ENCODE data around the gene SPATS2L.

SPATS2L gene

DNA sequence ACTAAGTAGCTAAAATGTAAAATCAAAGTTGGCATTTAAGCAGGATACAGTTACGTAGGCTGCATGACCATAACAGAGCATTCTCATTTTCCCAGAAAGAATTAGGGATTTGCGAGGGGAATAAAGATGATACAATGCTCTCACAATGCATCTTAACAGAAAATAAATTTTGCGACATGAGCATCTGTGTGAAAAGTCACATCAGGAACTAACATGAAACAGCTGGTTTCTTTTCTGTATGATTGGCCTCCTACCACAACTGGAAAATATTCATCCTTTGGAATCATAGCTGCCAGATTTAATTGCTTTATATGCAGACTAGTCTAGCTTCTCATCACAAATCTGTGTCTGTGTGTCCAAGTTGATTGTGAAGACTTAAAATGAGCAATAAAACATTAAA is 137.4 kb downstream of the SPATS2L start (continued):
- TF ChIP-seq, protein P1, sequence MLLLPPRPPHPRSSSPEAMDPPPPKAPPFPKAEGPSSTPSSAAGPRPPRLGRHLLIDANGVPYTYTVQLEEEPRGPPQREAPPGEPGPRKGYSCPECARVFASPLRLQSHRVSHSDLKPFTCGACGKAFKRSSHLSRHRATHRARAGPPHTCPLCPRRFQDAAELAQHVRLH (tag by site-specific recombination; IDR thresholded peaks at IDR 0.05) = no peak
- TF ChIP-seq ZNF24 (tag by site-specific recombination; IDR thresholded peaks at IDR 0.05) = no peak

DNA sequence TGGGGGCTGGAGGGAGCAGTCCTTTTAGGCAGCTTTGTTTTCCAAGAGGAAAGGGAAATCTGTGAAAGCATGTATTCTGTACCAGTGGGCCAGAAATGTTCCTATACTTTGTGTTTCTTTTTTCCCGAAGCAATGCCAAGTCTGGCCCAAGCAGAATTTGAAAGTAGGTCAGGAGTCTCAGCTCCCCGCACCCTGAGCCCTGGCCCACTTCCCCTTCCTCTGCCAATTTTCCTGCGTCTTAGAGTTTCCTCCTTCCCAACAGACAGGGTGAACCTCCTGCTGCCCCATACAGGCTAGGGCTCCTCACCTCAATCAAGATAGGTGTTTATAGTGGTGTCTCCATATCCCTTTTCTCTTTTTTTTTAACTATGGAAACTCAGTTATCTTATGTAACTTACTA is 138.0 kb downstream of the SPATS2L start:
- POLR2A ChIA-PET = no interaction called here
- Histone ChIP-seq H3K27ac (ENCODE audit: extremely low read depth, low read depth, low read length) (no peak overlapping the region), H3K9me3 (ENCODE audit: control insufficient read depth, insufficient read depth, low read depth, low read length) (no peaks in the 10 kb centered on the region), H3K36me3 (ENCODE audit: control insufficient read depth in 2 of 2, insufficient read depth in 1 of 2, low read length in 2 of 2) (peaks cover 0 to 2% of the 10 kb centered on the region in 2 experiments; a peak in 1 of 3 replicates), H3K4me1 (ENCODE audit: control insufficient read depth, insufficient read depth, low read length) (no peaks in the 10 kb centered on the region), H3K4me3 (ENCODE audit: low read depth, low read length) (no peak overlapping the region)
- CTCF ChIA-PET = interaction anchor here (0.6 to 0.9 kb wide), 2 partner anchors 11 to 574 kb away, joined by 3 read pairs; no protein-coding TSS in a partner anchor
- TF ChIP-seq, protein P2, sequence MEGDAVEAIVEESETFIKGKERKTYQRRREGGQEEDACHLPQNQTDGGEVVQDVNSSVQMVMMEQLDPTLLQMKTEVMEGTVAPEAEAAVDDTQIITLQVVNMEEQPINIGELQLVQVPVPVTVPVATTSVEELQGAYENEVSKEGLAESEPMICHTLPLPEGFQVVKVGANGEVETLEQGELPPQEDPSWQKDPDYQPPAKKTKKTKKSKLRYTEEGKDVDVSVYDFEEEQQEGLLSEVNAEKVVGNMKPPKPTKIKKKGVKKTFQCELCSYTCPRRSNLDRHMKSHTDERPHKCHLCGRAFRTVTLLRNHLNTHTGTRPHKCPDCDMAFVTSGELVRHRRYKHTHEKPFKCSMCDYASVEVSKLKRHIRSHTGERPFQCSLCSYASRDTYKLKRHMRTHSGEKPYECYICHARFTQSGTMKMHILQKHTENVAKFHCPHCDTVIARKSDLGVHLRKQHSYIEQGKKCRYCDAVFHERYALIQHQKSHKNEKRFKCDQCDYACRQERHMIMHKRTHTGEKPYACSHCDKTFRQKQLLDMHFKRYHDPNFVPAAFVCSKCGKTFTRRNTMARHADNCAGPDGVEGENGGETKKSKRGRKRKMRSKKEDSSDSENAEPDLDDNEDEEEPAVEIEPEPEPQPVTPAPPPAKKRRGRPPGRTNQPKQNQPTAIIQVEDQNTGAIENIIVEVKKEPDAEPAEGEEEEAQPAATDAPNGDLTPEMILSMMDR (tag by site-specific recombination; IDR thresholded peaks at IDR 0.05) = no peak
- TF ChIP-seq MYNN (tag by site-specific recombination; IDR thresholded peaks at IDR 0.05; ENCODE audit: borderline replicate concordance) = no peak
- TF ChIP-seq ZNF621 (tag by site-specific recombination; IDR thresholded peaks at IDR 0.05) = no peak
- no peak for TF ChIP-seq ZNF274 (IDR thresholded peaks at IDR 0.05; ENCODE audit: low read length)
- no peak for TF ChIP-seq ZNF274 (tag by site-specific recombination; IDR thresholded peaks at IDR 0.05; ENCODE audit: borderline replicate concordance)
- no peak for TF ChIP-seq ZNF292 (tag by site-specific recombination; IDR thresholded peaks at IDR 0.05; ENCODE audit: borderline replicate concordance, low read depth)
- TF ChIP-seq ZNF214 (tag by site-specific recombination; IDR thresholded peaks at IDR 0.05; ENCODE audit: borderline replicate concordance) = no peak
- TF ChIP-seq ZNF473 (tag by site-specific recombination; IDR thresholded peaks at IDR 0.05) = no peak
- no peak for TF ChIP-seq ZNF629 (tag by site-specific recombination; IDR thresholded peaks at IDR 0.05)

DNA sequence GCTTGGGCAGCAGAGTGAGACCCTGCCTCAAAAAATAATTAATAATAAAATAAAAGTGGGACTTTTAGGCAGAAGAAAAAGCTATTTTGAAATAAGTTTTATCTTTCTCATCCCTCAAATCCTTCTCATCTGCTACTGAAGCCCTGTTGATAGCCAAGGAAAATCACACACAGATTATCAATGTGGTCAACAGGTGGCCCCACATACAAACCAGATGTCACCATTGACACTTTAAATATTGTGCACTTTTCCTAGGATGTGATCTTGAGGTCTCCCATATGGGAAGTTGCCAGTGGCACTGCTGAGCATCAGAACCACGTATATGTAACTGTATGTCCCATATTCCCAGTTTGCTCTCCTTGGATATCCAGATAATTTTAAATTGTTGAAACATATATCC is 138.8 kb downstream of the SPATS2L start:
- H3K9me3 ChIP-seq (ENCODE audit: control insufficient read depth, insufficient read depth, low read depth, low read length) = no peaks in the 10 kb centered on the region
- TF ChIP-seq, protein P3, sequence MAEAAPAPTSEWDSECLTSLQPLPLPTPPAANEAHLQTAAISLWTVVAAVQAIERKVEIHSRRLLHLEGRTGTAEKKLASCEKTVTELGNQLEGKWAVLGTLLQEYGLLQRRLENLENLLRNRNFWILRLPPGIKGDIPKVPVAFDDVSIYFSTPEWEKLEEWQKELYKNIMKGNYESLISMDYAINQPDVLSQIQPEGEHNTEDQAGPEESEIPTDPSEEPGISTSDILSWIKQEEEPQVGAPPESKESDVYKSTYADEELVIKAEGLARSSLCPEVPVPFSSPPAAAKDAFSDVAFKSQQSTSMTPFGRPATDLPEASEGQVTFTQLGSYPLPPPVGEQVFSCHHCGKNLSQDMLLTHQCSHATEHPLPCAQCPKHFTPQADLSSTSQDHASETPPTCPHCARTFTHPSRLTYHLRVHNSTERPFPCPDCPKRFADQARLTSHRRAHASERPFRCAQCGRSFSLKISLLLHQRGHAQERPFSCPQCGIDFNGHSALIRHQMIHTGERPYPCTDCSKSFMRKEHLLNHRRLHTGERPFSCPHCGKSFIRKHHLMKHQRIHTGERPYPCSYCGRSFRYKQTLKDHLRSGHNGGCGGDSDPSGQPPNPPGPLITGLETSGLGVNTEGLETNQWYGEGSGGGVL (tag by site-specific recombination; IDR thresholded peaks at IDR 0.05) = no peak
- TF ChIP-seq SCRT2 (tag by site-specific recombination; IDR thresholded peaks at IDR 0.05) (peak; percentile 56; the same call in 1 of the 2 replicates), ZNF426 (tag by site-specific recombination; IDR thresholded peaks at IDR 0.05) (no peak), SCRT1 (tag by site-specific recombination; IDR thresholded peaks at IDR 0.05; ENCODE audit: borderline replicate concordance) (peak; percentile 11; the same call in 1 of the 2 replicates), ZNF157 (tag by site-specific recombination; IDR thresholded peaks at IDR 0.05) (no peak)
- no peak overlapping the region for H3K4me3 ChIP-seq (ENCODE audit: low read depth, low read length)
- CTCF ChIA-PET = interaction anchor here (0.6 kb wide), 1 partner anchor 574 kb away, joined by 3 read pairs; no protein-coding TSS in a partner anchor
- no peaks in the 10 kb centered on the region for H3K4me1 ChIP-seq (ENCODE audit: control insufficient read depth, insufficient read depth, low read length)
- H3K27ac ChIP-seq (ENCODE audit: extremely low read depth, low read depth, low read length) = no peak overlapping the region
- POLR2A ChIA-PET = no interaction called here
- peaks cover 0 to 2% of the 10 kb centered on the region in 2 experiments; a peak in 1 of 3 replicates for H3K36me3 ChIP-seq (ENCODE audit: control insufficient read depth in 2 of 2, insufficient read depth in 1 of 2, low read length in 2 of 2)

DNA sequence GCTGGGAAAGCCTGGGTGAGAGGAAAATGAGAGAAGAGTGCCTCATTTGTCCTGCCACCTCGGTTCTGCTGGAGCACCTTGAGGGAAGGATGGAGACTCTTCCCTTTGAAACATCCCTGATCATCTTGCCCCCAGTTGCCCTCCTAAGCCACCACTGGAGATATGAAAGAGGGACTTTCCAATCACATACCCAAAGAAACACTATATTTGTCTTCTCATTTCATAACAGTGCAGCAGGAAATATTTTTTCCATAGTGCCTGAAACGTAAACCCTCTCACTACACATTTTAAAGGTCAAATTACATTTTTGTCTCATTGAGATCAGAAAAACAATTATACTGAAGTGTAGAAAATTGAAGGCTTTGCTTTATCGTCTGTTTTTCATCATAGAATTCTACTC is 140.1 kb downstream of the SPATS2L start:
- ChIA-PET CTCF (interaction anchor here (0.7 kb wide), 1 partner anchor 45 kb away, joined by 3 read pairs; no protein-coding TSS in a partner anchor), POLR2A (no interaction called here)
- H3K4me1 ChIP-seq (ENCODE audit: control insufficient read depth, insufficient read depth, low read length) = no peaks in the 10 kb centered on the region

More for the DNA sequence above, 140.1 kb downstream of the SPATS2L start:
- Histone ChIP-seq H3K4me3 (ENCODE audit: low read depth, low read length) (no peak overlapping the region), H3K9me3 (ENCODE audit: control insufficient read depth, insufficient read depth, low read depth, low read length) (no peaks in the 10 kb centered on the region), H3K36me3 (ENCODE audit: control insufficient read depth in 2 of 2, insufficient read depth in 1 of 2, low read length in 2 of 2) (peaks cover 0 to 2% of the 10 kb centered on the region in 2 experiments; a peak in 1 of 3 replicates), H3K27ac (ENCODE audit: extremely low read depth, low read depth, low read length) (no peak overlapping the region)
- TF ChIP-seq, protein P4, sequence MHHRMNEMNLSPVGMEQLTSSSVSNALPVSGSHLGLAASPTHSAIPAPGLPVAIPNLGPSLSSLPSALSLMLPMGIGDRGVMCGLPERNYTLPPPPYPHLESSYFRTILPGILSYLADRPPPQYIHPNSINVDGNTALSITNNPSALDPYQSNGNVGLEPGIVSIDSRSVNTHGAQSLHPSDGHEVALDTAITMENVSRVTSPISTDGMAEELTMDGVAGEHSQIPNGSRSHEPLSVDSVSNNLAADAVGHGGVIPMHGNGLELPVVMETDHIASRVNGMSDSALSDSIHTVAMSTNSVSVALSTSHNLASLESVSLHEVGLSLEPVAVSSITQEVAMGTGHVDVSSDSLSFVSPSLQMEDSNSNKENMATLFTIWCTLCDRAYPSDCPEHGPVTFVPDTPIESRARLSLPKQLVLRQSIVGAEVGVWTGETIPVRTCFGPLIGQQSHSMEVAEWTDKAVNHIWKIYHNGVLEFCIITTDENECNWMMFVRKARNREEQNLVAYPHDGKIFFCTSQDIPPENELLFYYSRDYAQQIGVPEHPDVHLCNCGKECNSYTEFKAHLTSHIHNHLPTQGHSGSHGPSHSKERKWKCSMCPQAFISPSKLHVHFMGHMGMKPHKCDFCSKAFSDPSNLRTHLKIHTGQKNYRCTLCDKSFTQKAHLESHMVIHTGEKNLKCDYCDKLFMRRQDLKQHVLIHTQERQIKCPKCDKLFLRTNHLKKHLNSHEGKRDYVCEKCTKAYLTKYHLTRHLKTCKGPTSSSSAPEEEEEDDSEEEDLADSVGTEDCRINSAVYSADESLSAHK (tag by site-specific recombination; IDR thresholded peaks at IDR 0.05) = no peak
- TF ChIP-seq ZNF366 (tag by site-specific recombination; conservative IDR thresholded peaks at IDR 0.05) = no peak
- no peak for TF ChIP-seq ZNF585B (tag by site-specific recombination; IDR thresholded peaks at IDR 0.05)
- TF ChIP-seq, protein P5, sequence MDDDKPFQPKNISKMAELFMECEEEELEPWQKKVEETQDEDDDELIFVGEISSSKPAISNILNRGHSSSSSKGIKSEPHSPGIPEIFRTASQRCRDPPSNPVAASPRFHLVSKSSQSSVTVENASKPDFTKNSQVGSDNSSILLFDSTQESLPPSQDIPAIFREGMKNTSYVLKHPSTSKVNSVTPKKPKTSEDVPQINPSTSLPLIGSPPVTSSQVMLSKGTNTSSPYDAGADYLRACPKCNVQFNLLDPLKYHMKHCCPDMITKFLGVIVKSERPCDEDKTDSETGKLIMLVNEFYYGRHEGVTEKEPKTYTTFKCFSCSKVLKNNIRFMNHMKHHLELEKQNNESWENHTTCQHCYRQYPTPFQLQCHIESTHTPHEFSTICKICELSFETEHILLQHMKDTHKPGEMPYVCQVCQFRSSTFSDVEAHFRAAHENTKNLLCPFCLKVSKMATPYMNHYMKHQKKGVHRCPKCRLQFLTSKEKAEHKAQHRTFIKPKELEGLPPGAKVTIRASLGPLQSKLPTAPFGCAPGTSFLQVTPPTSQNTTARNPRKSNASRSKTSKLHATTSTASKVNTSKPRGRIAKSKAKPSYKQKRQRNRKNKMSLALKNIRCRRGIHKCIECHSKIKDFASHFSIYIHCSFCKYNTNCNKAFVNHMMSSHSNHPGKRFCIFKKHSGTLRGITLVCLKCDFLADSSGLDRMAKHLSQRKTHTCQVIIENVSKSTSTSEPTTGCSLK (tag by site-specific recombination; IDR thresholded peaks at IDR 0.05) = no peak

Data from HEK293 (cell line).